Liver (tissue), 9 donors: Measurements from ENCODE around the gene CSTPP1. TPM values are rescaled to one million over a fixed set of nuclear protein-coding genes. Genes with fewer than 3 reads are reported as not detected.

ENCODE experiments used
- DNase-seq: peaks from one replicate; pipeline ENCODE4 v3.0.0-alpha.2; 2017; ENCODE audit warnings: low spot score
- H3K27ac ChIP-seq, 2 donors: one replicate each; pipeline ENCODE4 v1.7.0; 2013; ENCODE audit warnings: inconsistent platforms in 2 of 2, low read length in 2 of 2, control low read depth in 1 of 2, low read depth in 1 of 2, mild to moderate bottlenecking in 1 of 2
- H3K27me3 ChIP-seq, 4 donors: one replicate each; pipeline versions ENCODE4 v1.6.1 to v1.7.0; 2013; ENCODE audit warnings: low read length in 3 of 4, inconsistent platforms in 1 of 4, mild to moderate bottlenecking in 1 of 4, moderate library complexity in 1 of 4; ENCODE audit not compliant: control insufficient read depth in 4 of 4, insufficient read depth in 4 of 4
- H3K36me3 ChIP-seq, 4 donors: one replicate each; pipeline versions ENCODE4 v1.6.1 to v1.7.0; 2013; ENCODE audit warnings: low read length in 3 of 4, mild to moderate bottlenecking in 3 of 4, low read depth in 1 of 4, moderate library complexity in 1 of 4; ENCODE audit not compliant: control insufficient read depth in 4 of 4, insufficient read depth in 3 of 4
- H3K4me1 ChIP-seq, 4 donors: one replicate each; pipeline versions ENCODE4 v1.6.1 to v1.7.0; 2013; ENCODE audit warnings: low read length in 3 of 4, mild to moderate bottlenecking in 3 of 4, moderate library complexity in 1 of 4; ENCODE audit not compliant: control insufficient read depth in 4 of 4, insufficient read depth in 4 of 4
- H3K4me3 ChIP-seq, 3 donors: one replicate each; pipeline versions ENCODE4 v1.6.1 to v1.7.0; 2013; ENCODE audit warnings: low read length in 3 of 3, control low read depth in 1 of 3, low read depth in 1 of 3, mild to moderate bottlenecking in 1 of 3
- H3K9ac ChIP-seq, 2 donors: one replicate each; pipeline ENCODE4 v1.7.0; 2013; ENCODE audit warnings: low read length in 2 of 2, mild to moderate bottlenecking in 2 of 2, moderate library complexity in 2 of 2, control low read depth in 1 of 2, low read depth in 1 of 2
- H3K9me3 ChIP-seq, 4 donors: one replicate each; pipeline versions ENCODE4 v1.6.1 to v1.7.0; 2013; ENCODE audit warnings: low read length in 3 of 4; ENCODE audit not compliant: control insufficient read depth in 4 of 4
- CTCF ChIP-seq: fragments of 150-350 bp; IDR thresholded peaks from 2 replicates; pipeline ENCODE4 v1.5.1; 2017; ENCODE audit warnings: improper control_type of control experiment, low read depth, low read length; ENCODE audit not compliant: missing input control
- EGR1 ChIP-seq, 2 donors: IDR thresholded peaks; 2 replicates each; pipeline ENCODE4 v1.6.1; 2016 to 2018; ENCODE audit warnings: antibody characterized with exemption in 2 of 2, low read depth in 2 of 2
- FOXA2 ChIP-seq: IDR thresholded peaks from 2 replicates; pipeline ENCODE4 v1.6.1; 2016; ENCODE audit warnings: antibody characterized with exemption
- HNF4A ChIP-seq, 2 donors: conservative IDR thresholded peaks; 2 replicates each; pipeline ENCODE4 v1.6.1; 2016; ENCODE audit warnings: antibody characterized with exemption in 2 of 2, mild to moderate bottlenecking in 2 of 2
- JUND ChIP-seq, 2 donors: IDR thresholded peaks; 2 replicates each; pipeline ENCODE4 v1.6.1; 2016; ENCODE audit warnings: antibody characterized with exemption in 2 of 2
- NR2F2 ChIP-seq: IDR thresholded peaks from 2 replicates; pipeline ENCODE4 v1.6.1; 2016; ENCODE audit warnings: antibody characterized with exemption
- REST ChIP-seq: IDR thresholded peaks from 2 replicates; pipeline ENCODE4 v1.6.1; 2016; ENCODE audit warnings: antibody characterized with exemption, mild to moderate bottlenecking
- RXRA ChIP-seq, 2 donors: IDR thresholded peaks; 2 replicates each; pipeline ENCODE4 v1.6.1; 2017 to 2018; ENCODE audit warnings: antibody characterized with exemption in 2 of 2, mild to moderate bottlenecking in 1 of 2
- SP1 ChIP-seq: IDR thresholded peaks from 2 replicates; pipeline ENCODE4 v1.6.1; 2018; ENCODE audit warnings: antibody characterized with exemption, mild to moderate bottlenecking
- TAF1 ChIP-seq: conservative IDR thresholded peaks from 2 replicates; pipeline ENCODE4 v1.6.1; 2016; ENCODE audit warnings: antibody characterized with exemption, mild to moderate bottlenecking
- ZBTB33 ChIP-seq: IDR thresholded peaks from 2 replicates; pipeline ENCODE4 v1.6.1; 2016; ENCODE audit warnings: antibody characterized with exemption
- WGBS: extraction: QIAGEN DNeasy Blood & Tissue Kit; methylation state at CpG from one replicate; pipeline ENCODE4 v1.1.7; 2013; 5-methylcytosine and 5-hydroxymethylcytosine counted together
- polyA plus RNA-seq, 2 donors: library from polyadenylated mRNA; stranded (reverse) in 1 of 2; unstranded in 1 of 2; fragments of 200-250 nt in 1 of 2; fragments of >200 nt in 1 of 2; fragmentation: Nextera tagmentation in 1 of 2; extraction: Ambion mirVana in 1 of 2; gene quantifications; one replicate each; pipeline versions ENCODE4 v1.2.1 to v1.2.3, GENCODE V29; 2013 to 2015
- total RNA-seq, 2 donors: library from RNA; depleted of rRNA; stranded (reverse); fragments of >200 nt; gene quantifications; one replicate each; pipeline ENCODE4 v1.2.3, GENCODE V29; 2014
- TF ChIP-seq, protein P1 (sequence below): IDR thresholded peaks from 2 replicates; pipeline ENCODE4 v1.6.1; 2016; ENCODE audit warnings: antibody characterized with exemption
- donor health status: healthy.
- donor health status: healthy.
- donor health status: healthy.
- donor health status: healthy.
- donor health status: healthy.

CSTPP1 gene
- total and polyA plus RNA-seq, 4 donors: 5.4 to 6.6 (median 5.7) TPM

- H3K27ac ChIP-seq: no peak overlapping the region
- H3K27me3 ChIP-seq: no peaks in the 10 kb centered on the region
- no peak for DNase-seq
- no peaks in the 10 kb centered on the region for H3K36me3 ChIP-seq
- no peak overlapping the region for H3K9ac ChIP-seq
- no peak overlapping the region for H3K4me3 ChIP-seq
- no peaks in the 10 kb centered on the region for H3K9me3 ChIP-seq
- no peak for TF ChIP-seq SP1
- TF ChIP-seq TAF1: no peak
- TF ChIP-seq, protein P1, sequence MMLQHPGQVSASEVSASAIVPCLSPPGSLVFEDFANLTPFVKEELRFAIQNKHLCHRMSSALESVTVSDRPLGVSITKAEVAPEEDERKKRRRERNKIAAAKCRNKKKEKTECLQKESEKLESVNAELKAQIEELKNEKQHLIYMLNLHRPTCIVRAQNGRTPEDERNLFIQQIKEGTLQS: no peak
- TF ChIP-seq CTCF: no peak
- TF ChIP-seq REST: no peak
- no peak for TF ChIP-seq EGR1 (IDR thresholded peaks at IDR 0.05; ENCODE audit: low read depth in 2 of 2)
- no peak for TF ChIP-seq FOXA2
- no peak for TF ChIP-seq HNF4A (conservative IDR thresholded peaks at IDR 0.05)
- TF ChIP-seq ZBTB33: no peak
- TF ChIP-seq RXRA (IDR thresholded peaks at IDR 0.05): no peak
- TF ChIP-seq NR2F2: no peak
- no peak for TF ChIP-seq JUND (IDR thresholded peaks at IDR 0.05)
- 83% methylated on average over 16 of the region's 16 CpGs for WGBS
- peaks cover 0 to 4% (median 0%) of the 10 kb centered on the region in 4 donors for H3K4me1 ChIP-seq
Measured at GRCh38 chr11:47152126-47152952, 215.8 kb downstream of the CSTPP1 start.
